Measurements from ENCODE around the gene IGFBP7.

The IGFBP7 gene

GRCh38 chr4:57090079-57090478, 20.1 kb downstream of the IGFBP7 start:
- DNase-seq (ENCODE audit: extremely low read depth, insufficient read length) = no peak
- Histone ChIP-seq H3K36me3 (ENCODE audit: control insufficient read depth, insufficient read depth, low read length) (no peaks in the 10 kb centered on the region), H3K4me3 (replicated peaks; ENCODE audit: low read depth, low read length) (no peak overlapping the region), H3K27me3 (replicated peaks; ENCODE audit: control insufficient read depth, insufficient read depth, low read length) (no peaks in the 10 kb centered on the region)
- no peak for TF ChIP-seq CTCF (IDR thresholded peaks at IDR 0.05; ENCODE audit: insufficient read depth, low read length, poor library complexity, severe bottlenecking)

DNA sequence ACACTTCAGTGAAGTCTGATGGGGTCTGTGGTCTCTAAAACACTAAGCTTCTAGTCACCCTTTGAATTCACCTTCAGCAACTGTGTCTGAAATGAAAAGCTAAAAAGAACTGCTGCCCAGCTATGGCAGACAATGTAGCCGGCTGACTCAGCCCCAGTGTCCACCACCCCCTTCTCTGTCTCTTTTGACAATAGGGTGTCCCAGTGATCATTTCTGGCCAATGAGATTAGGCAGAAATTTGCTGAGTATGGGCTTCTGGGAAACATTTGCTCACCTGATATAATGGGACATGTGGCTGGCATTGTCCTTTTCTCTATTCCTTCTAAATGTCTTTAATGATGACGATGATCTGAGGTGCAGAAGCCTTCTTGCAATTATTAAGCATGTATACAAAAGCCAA, 20.6 kb downstream of the IGFBP7 start:
- TF ChIP-seq CTCF (IDR thresholded peaks at IDR 0.05; ENCODE audit: insufficient read depth, low read length, poor library complexity, severe bottlenecking) = no peak
- Histone ChIP-seq H3K36me3 (ENCODE audit: control insufficient read depth, insufficient read depth, low read length) (no peaks in the 10 kb centered on the region), H3K27me3 (replicated peaks; ENCODE audit: control insufficient read depth, insufficient read depth, low read length) (no peaks in the 10 kb centered on the region), H3K4me3 (replicated peaks; ENCODE audit: low read depth, low read length) (no peak overlapping the region)
- no peak for DNase-seq (ENCODE audit: extremely low read depth, insufficient read length)

GRCh38 chr4:57086031-57086723, 24.0 kb downstream of the IGFBP7 start:
- H3K27me3 ChIP-seq (replicated peaks; ENCODE audit: control insufficient read depth, insufficient read depth, low read length) = no peaks in the 10 kb centered on the region
- DNase-seq (ENCODE audit: extremely low read depth, insufficient read length) = no peak
- H3K36me3 ChIP-seq (ENCODE audit: control insufficient read depth, insufficient read depth, low read length) = no peaks in the 10 kb centered on the region
- no peak for TF ChIP-seq CTCF (IDR thresholded peaks at IDR 0.05; ENCODE audit: insufficient read depth, low read length, poor library complexity, severe bottlenecking)
- no peak overlapping the region for H3K4me3 ChIP-seq (replicated peaks; ENCODE audit: low read depth, low read length)

- no peak for TF ChIP-seq CTCF (IDR thresholded peaks at IDR 0.05; ENCODE audit: insufficient read depth, low read length, poor library complexity, severe bottlenecking)
- no peak for DNase-seq (ENCODE audit: extremely low read depth, insufficient read length)
- Histone ChIP-seq H3K4me3 (replicated peaks; ENCODE audit: low read depth, low read length) (no peak overlapping the region), H3K27me3 (replicated peaks; ENCODE audit: control insufficient read depth, insufficient read depth, low read length) (no peaks in the 10 kb centered on the region), H3K36me3 (ENCODE audit: control insufficient read depth, insufficient read depth, low read length) (no peaks in the 10 kb centered on the region)
Observed at GRCh38 chr4:57085278-57085677, 24.9 kb downstream of the IGFBP7 start.

DNA sequence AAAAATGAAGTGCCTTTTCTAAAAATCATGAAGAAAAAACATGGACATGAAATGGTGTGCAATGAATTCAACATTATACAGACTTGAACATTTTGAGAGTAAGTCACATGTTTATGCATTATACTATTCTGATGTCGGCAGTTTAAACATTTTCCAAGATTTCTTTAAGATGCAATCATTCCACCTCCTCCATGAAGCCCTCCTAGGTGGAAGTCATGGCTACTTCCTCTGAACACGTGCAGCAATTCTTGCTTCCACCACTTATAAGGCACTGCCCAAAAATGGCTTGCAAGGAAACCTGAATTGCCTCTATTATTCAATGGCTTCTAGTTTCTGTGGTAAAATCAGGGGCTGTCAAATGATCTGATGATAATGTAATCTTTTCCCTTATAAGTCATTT, 25.8 kb downstream of the IGFBP7 start:
- H3K36me3 ChIP-seq (ENCODE audit: control insufficient read depth, insufficient read depth, low read length) = no peaks in the 10 kb centered on the region
- H3K4me3 ChIP-seq (replicated peaks; ENCODE audit: low read depth, low read length) = no peak overlapping the region
- TF ChIP-seq CTCF (IDR thresholded peaks at IDR 0.05; ENCODE audit: insufficient read depth, low read length, poor library complexity, severe bottlenecking) = no peak
- no peak for DNase-seq (ENCODE audit: extremely low read depth, insufficient read length)
- H3K27me3 ChIP-seq (replicated peaks; ENCODE audit: control insufficient read depth, insufficient read depth, low read length) = no peaks in the 10 kb centered on the region

DNA sequence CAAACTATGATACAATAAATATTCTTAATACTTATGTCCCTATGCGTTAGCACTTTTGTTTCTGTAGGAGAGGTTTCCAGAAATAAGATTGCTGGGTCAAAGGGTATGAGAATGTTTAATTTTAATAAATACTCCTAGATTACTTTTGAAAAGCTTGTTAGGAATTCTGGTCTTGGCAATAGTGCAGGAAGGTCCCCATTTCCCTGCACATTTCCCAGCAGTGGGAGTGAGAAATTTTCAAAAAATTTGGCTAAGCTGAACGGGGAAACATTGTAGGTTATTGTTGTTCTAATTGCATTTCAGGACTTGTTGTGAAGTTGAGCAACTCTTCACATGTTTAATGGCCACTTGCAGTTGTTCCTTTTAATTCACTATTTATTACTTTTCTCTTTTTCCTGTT, 27.1 kb downstream of the IGFBP7 start:
- Histone ChIP-seq H3K36me3 (ENCODE audit: control insufficient read depth, insufficient read depth, low read length) (no peaks in the 10 kb centered on the region), H3K27me3 (replicated peaks; ENCODE audit: control insufficient read depth, insufficient read depth, low read length) (no peaks in the 10 kb centered on the region), H3K4me3 (replicated peaks; ENCODE audit: low read depth, low read length) (no peak overlapping the region)
- TF ChIP-seq CTCF (IDR thresholded peaks at IDR 0.05; ENCODE audit: insufficient read depth, low read length, poor library complexity, severe bottlenecking) = no peak
- DNase-seq (ENCODE audit: extremely low read depth, insufficient read length) = no peak
